Measurements from ENCODE around the gene SRCIN1. TPM values are rescaled to one million over a fixed set of nuclear protein-coding genes. Genes with fewer than 3 reads are reported as not detected.

Gene SRCIN1
- total RNA-seq, 2 donors from 2014 or later = 2.8 to 5.9 TPM

DNA sequence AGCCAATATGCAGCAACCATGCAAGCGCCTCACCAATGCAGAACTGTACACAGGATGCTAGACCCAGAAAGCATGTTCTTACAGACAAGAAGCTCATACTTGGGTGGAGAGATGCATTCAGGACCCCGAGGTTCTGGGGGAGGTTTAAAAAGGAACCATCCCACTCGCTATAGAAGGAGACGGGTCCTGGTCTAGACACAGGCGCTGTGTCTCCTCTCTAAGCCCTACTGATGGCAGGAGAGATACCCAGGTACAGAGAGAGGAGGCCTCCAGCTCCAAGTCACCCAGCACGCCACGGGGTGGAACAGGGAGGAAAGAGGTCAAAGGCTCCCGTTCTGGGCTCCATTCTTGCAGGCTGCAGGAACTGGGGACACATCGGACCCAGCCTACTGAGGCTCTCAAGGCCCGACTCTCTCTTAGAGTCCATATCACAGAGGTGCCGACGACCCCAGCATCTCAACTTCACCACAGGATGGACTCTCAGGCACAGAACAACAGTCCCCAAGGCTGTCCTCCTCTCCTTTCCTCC is 28.0 kb downstream of the SRCIN1 start:
- Mint-ChIP-seq H3K9me3 (no peaks in the 10 kb centered on the region), H3K4me1 (no peaks in the 10 kb centered on the region), H3K4me3 (peak overlapping the region; percentile 23), H3K27me3 (ENCODE audit: insufficient read depth) (peaks cover 94% of the 10 kb centered on the region), H3K36me3 (ENCODE audit: low read depth) (no peaks in the 10 kb centered on the region), H3K27ac (no peak overlapping the region)
- Histone ChIP-seq H3K9ac (ENCODE audit: extremely low read depth, low read length, poor library complexity, severe bottlenecking) (no peak overlapping the region), H3K27me3 (ENCODE audit: control insufficient read depth, insufficient read depth, low read length, poor library complexity, severe bottlenecking) (peaks cover 79% of the 10 kb centered on the region), H3K4me1 (ENCODE audit: control insufficient read depth, insufficient read depth, low read length) (no peaks in the 10 kb centered on the region), H3K4me3 (ENCODE audit: low read length) (no peak overlapping the region), H3K36me3 (ENCODE audit: control insufficient read depth, insufficient read depth, low read length) (no peaks in the 10 kb centered on the region), H3K27ac (ENCODE audit: low read depth, low read length) (no peak overlapping the region), H3K9me3 (ENCODE audit: control insufficient read depth, low read length) (no peaks in the 10 kb centered on the region)
- no peak for DNase-seq
- TF ChIP-seq, protein P1, sequence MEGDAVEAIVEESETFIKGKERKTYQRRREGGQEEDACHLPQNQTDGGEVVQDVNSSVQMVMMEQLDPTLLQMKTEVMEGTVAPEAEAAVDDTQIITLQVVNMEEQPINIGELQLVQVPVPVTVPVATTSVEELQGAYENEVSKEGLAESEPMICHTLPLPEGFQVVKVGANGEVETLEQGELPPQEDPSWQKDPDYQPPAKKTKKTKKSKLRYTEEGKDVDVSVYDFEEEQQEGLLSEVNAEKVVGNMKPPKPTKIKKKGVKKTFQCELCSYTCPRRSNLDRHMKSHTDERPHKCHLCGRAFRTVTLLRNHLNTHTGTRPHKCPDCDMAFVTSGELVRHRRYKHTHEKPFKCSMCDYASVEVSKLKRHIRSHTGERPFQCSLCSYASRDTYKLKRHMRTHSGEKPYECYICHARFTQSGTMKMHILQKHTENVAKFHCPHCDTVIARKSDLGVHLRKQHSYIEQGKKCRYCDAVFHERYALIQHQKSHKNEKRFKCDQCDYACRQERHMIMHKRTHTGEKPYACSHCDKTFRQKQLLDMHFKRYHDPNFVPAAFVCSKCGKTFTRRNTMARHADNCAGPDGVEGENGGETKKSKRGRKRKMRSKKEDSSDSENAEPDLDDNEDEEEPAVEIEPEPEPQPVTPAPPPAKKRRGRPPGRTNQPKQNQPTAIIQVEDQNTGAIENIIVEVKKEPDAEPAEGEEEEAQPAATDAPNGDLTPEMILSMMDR (conservative IDR thresholded peaks at IDR 0.05) = no peak
- 48 to 57% methylated on average over 6 to 12 of the region's 12 CpGs for WGBS, 2 experiments (ENCODE audit: insufficient coverage in 1 of 2, insufficient read length in 1 of 2)

DNA sequence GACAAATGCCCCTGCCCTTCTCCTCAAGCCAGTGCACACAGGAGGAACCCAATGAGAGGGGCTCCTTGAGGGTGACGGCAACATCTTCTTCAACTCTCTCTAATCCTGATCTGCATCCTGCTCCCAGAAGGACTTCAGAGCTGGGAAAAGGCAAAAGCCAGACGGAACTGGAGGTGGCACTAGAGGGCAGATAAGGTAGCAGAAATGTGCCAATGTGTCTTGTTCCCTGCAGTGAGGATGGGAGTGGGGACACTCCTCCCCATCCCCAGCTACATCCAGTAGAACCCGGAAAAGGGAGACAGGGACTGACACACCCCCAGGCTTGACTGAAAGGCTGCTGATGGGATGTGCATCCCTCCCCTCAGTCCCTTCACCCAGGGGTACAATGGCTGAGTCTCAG is 28.5 kb downstream of the SRCIN1 start:
- peaks cover 79% of the 10 kb centered on the region for H3K27me3 ChIP-seq (ENCODE audit: control insufficient read depth, insufficient read depth, low read length, poor library complexity, severe bottlenecking)
- H3K27ac ChIP-seq (ENCODE audit: low read depth, low read length) = no peak overlapping the region
- Mint-ChIP-seq H3K9me3 (no peaks in the 10 kb centered on the region), H3K4me1 (no peaks in the 10 kb centered on the region), H3K36me3 (ENCODE audit: low read depth) (no peaks in the 10 kb centered on the region), H3K27me3 (ENCODE audit: insufficient read depth) (peaks cover 89% of the 10 kb centered on the region), H3K4me3 (no peak overlapping the region), H3K27ac (no peak overlapping the region)
- no peaks in the 10 kb centered on the region for H3K9me3 ChIP-seq (ENCODE audit: control insufficient read depth, low read length)
- H3K9ac ChIP-seq (ENCODE audit: extremely low read depth, low read length, poor library complexity, severe bottlenecking) = no peak overlapping the region
- no peak overlapping the region for H3K4me3 ChIP-seq (ENCODE audit: low read length)
- H3K36me3 ChIP-seq (ENCODE audit: control insufficient read depth, insufficient read depth, low read length) = no peaks in the 10 kb centered on the region
- H3K4me1 ChIP-seq (ENCODE audit: control insufficient read depth, insufficient read depth, low read length) = no peaks in the 10 kb centered on the region
- TF ChIP-seq, protein P1 (conservative IDR thresholded peaks at IDR 0.05) = peak; percentile 31
- 79 to 100% methylated on average over 1 to 3 of the region's 3 CpGs for WGBS, 2 experiments (ENCODE audit: insufficient coverage in 1 of 2, insufficient read length in 1 of 2)
- DNase-seq = no peak

DNA sequence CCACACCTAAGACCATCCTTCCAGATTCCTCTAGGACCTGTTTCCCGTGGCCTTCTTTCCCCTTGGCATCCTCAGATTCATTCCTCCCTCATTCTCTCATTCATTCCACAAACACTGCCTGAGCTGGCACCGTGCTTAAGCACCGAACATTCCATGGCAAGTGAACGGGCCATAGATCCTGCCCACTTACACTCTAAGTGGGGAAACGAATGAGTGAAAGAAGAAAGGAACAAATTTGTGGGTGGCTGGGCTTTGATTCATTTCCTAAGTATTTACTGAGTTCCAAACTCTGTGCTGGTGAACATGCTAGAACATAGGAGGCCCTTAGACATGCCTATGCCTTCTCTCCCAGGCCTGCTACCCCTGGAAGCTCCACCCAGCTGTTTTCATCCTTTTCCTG is 30.0 kb downstream of the SRCIN1 start:
- H3K36me3 Mint-ChIP-seq (ENCODE audit: low read depth) = no peaks in the 10 kb centered on the region
- no peak for DNase-seq
- Histone ChIP-seq H3K27ac (ENCODE audit: low read depth, low read length) (no peak overlapping the region), H3K36me3 (ENCODE audit: control insufficient read depth, insufficient read depth, low read length) (no peaks in the 10 kb centered on the region), H3K4me1 (ENCODE audit: control insufficient read depth, insufficient read depth, low read length) (no peaks in the 10 kb centered on the region), H3K4me3 (ENCODE audit: low read length) (no peak overlapping the region), H3K27me3 (ENCODE audit: control insufficient read depth, insufficient read depth, low read length, poor library complexity, severe bottlenecking) (peaks cover 92% of the 10 kb centered on the region), H3K9me3 (ENCODE audit: control insufficient read depth, low read length) (no peaks in the 10 kb centered on the region), H3K9ac (ENCODE audit: extremely low read depth, low read length, poor library complexity, severe bottlenecking) (no peak overlapping the region)
- TF ChIP-seq, protein P1 (conservative IDR thresholded peaks at IDR 0.05) = no peak
- peaks cover 2% of the 10 kb centered on the region for H3K4me1 Mint-ChIP-seq
- WGBS, 2 experiments (ENCODE audit: insufficient coverage in 1 of 2, insufficient read length in 1 of 2) = 88 to 91% methylated on average over 4 to 5 of the region's 5 CpGs
- no peak overlapping the region for H3K4me3 Mint-ChIP-seq
- peaks cover 93% of the 10 kb centered on the region for H3K27me3 Mint-ChIP-seq (ENCODE audit: insufficient read depth)
- no peaks in the 10 kb centered on the region for H3K9me3 Mint-ChIP-seq
- no peak overlapping the region for H3K27ac Mint-ChIP-seq
